ENCODE results near the gene HOXD4. TPM values are rescaled to one million over a fixed set of nuclear protein-coding genes. Genes with fewer than 3 reads are reported as not detected.

Gene HOXD4
- total and polyA plus RNA-seq, 7 donors = 0.60 to 8.0 (median 3.8) TPM; not detected in 1

- Histone ChIP-seq H3K4me1 (peaks cover 0 to 54% (median 42%) of the 10 kb centered on the region in 4 donors), H3K4me3 (no peak overlapping the region)
These were observed 18.0 kb upstream of the HOXD4 start for GRCh38 chr2:176133389-176133788.

GRCh38 chr2:176134035-176134434, 17.3 kb upstream of the HOXD4 start:
- H3K4me1 ChIP-seq = peaks cover 0 to 48% (median 36%) of the 10 kb centered on the region in 4 donors
- DNase-seq = no peak
- H3K27ac ChIP-seq = peak overlapping the region in 2 of 4 donors; percentile 30 to 87
- H3K36me3 ChIP-seq = no peaks in the 10 kb centered on the region
- H3K4me3 ChIP-seq = no peak overlapping the region
- TF ChIP-seq POLR2A (IDR thresholded peaks at IDR 0.05) (no peak), POLR2AphosphoS5 (IDR thresholded peaks at IDR 0.05) (no peak), EP300 (IDR thresholded peaks at IDR 0.05) (no peak), CTCF (IDR thresholded peaks at IDR 0.05) (no peak)
- no peaks in the 10 kb centered on the region for H3K9me3 ChIP-seq
- intact Hi-C loops (cut with DNase I) = no loop called here
- peaks cover 11 to 98% (median 83%) of the 10 kb centered on the region in 3 donors for H3K27me3 ChIP-seq
- 78 to 85% methylated on average over 4 of the region's 4 CpGs for WGBS, 2 donors

More at GRCh38 chr2:176133389-176133788, 18.0 kb upstream of the HOXD4 start:
- peak; percentile 55 for DNase-seq
- intact Hi-C loops (cut with DNase I) = no loop called here
- H3K9me3 ChIP-seq = no peaks in the 10 kb centered on the region
- no peaks in the 10 kb centered on the region for H3K36me3 ChIP-seq
- peaks cover 11 to 98% (median 83%) of the 10 kb centered on the region in 3 donors for H3K27me3 ChIP-seq
- no peak for TF ChIP-seq CTCF (IDR thresholded peaks at IDR 0.05)
- no peak for TF ChIP-seq EP300 (IDR thresholded peaks at IDR 0.05)
- no peak for TF ChIP-seq POLR2A (IDR thresholded peaks at IDR 0.05)
- no peak for TF ChIP-seq POLR2AphosphoS5 (IDR thresholded peaks at IDR 0.05)
- peak overlapping the region in 2 of 4 donors; percentile 30 to 87 for H3K27ac ChIP-seq

- Histone ChIP-seq H3K4me3 (peak overlapping the region in 1 of 4 donors; percentile 66), H3K9me3 (no peaks in the 10 kb centered on the region), H3K27me3 (peaks cover 13 to 100% (median 85%) of the 10 kb centered on the region in 3 donors), H3K27ac (peak overlapping the region in 3 of 4 donors; percentile 73 to 87 (median 83)), H3K4me1 (peaks cover 0 to 46% (median 38%) of the 10 kb centered on the region in 4 donors), H3K36me3 (no peaks in the 10 kb centered on the region)
- intact Hi-C loops (cut with DNase I) = loop anchor here (5.0 kb wide), 1 partner anchor 1012 kb away; no protein-coding TSS in a partner anchor
- TF ChIP-seq POLR2AphosphoS5 (IDR thresholded peaks at IDR 0.05) = no peak
- no peak for TF ChIP-seq EP300 (IDR thresholded peaks at IDR 0.05)
- no peak for TF ChIP-seq POLR2A (IDR thresholded peaks at IDR 0.05)
- TF ChIP-seq CTCF (IDR thresholded peaks at IDR 0.05) = no peak
- DNase-seq = peak; percentile 65
These were observed 16.3 kb upstream of the HOXD4 start for GRCh38 chr2:176135035-176135440.

- Histone ChIP-seq H3K36me3 (no peaks in the 10 kb centered on the region), H3K27ac (peak overlapping the region; percentile 73 to 87 (median 82)), H3K27me3 (peaks cover 6 to 93% (median 82%) of the 10 kb centered on the region in 3 donors), H3K9me3 (no peaks in the 10 kb centered on the region), H3K4me1 (peaks cover 0 to 40% (median 35%) of the 10 kb centered on the region in 4 donors), H3K4me3 (peak overlapping the region; percentile 45 to 66 (median 56))
- intact Hi-C loops (cut with DNase I) = loop anchor here (5.0 kb wide), 1 partner anchor 1011 kb away; no protein-coding TSS in a partner anchor
- peak; percentile 78 for DNase-seq
- WGBS, 2 donors = 1 to 3% methylated on average over 71 of the region's 71 CpGs
- TF ChIP-seq POLR2AphosphoS5 (IDR thresholded peaks at IDR 0.05) (peak in 1 of 4 donors; percentile 4), POLR2A (IDR thresholded peaks at IDR 0.05) (no peak)
These were observed 14.7 kb upstream of the HOXD4 start for GRCh38 chr2:176136374-176137251.

- Histone ChIP-seq H3K27me3 (peaks cover 6 to 87% (median 76%) of the 10 kb centered on the region in 3 donors), H3K4me3 (peak overlapping the region; percentile 45 to 66 (median 56)), H3K4me1 (peaks cover 0 to 39% (median 33%) of the 10 kb centered on the region in 4 donors), H3K9me3 (no peaks in the 10 kb centered on the region), H3K36me3 (no peaks in the 10 kb centered on the region), H3K27ac (peak overlapping the region; percentile 73 to 87 (median 82))
- intact Hi-C loops (cut with DNase I) = loop anchor here (5.0 kb wide), 1 partner anchor 1010 kb away; no protein-coding TSS in a partner anchor
- no peak for DNase-seq
- TF ChIP-seq POLR2A (IDR thresholded peaks at IDR 0.05) (no peak), POLR2AphosphoS5 (IDR thresholded peaks at IDR 0.05) (no peak), EP300 (IDR thresholded peaks at IDR 0.05) (no peak), CTCF (IDR thresholded peaks at IDR 0.05) (no peak)
- WGBS, 2 donors = 4 to 14% methylated on average over 2 of the region's 2 CpGs
These were observed 14.1 kb upstream of the HOXD4 start for GRCh38 chr2:176137252-176137580.

Data from sigmoid colon (tissue), 7 donors.